ENCODE measurements around the gene NPHS1.

- TF ChIP-seq POLR2A (IDR thresholded peaks at IDR 0.05) (no peak), CTCF (IDR thresholded peaks at IDR 0.05) (no peak)
Measured at GRCh38 chr19:35885225-35885738, 33.0 kb upstream of the NPHS1 start.

Measured in testis (tissue), 2 donors.